SW480 (cell line): ENCODE results near the gene NAA80.
"Not testable (repeated sequence)": the region's sequence is repeated elsewhere in the genome, so short reads cannot be mapped to it uniquely, and the experiment has no call there.

Source experiments
- DNase-seq: peaks from one replicate; pipeline ENCODE4 v3.0.0-alpha.2; 2016; ENCODE audit warnings: low spot score

Gene NAA80

GRCh38 chr3:50269977-50270413 lies 29.2 kb downstream of the NAA80 start:
- DNase-seq, result no peak

- no peak for DNase-seq
Observed at GRCh38 chr3:50269460-50269859, 29.7 kb downstream of the NAA80 start.

- DNase-seq, result peak; percentile 95
Observed at GRCh38 chr3:50268703-50269451, 30.3 kb downstream of the NAA80 start, which contains the start of gene SEMA3B. Gene SEMA3B (plus strand): TSS chr3:50269147. CDS start chr3:50269241, 94 bp downstream.

GRCh38 chr3:50268276-50268675 lies 30.9 kb downstream of the NAA80 start:
- DNase-seq, result no peak

DNA sequence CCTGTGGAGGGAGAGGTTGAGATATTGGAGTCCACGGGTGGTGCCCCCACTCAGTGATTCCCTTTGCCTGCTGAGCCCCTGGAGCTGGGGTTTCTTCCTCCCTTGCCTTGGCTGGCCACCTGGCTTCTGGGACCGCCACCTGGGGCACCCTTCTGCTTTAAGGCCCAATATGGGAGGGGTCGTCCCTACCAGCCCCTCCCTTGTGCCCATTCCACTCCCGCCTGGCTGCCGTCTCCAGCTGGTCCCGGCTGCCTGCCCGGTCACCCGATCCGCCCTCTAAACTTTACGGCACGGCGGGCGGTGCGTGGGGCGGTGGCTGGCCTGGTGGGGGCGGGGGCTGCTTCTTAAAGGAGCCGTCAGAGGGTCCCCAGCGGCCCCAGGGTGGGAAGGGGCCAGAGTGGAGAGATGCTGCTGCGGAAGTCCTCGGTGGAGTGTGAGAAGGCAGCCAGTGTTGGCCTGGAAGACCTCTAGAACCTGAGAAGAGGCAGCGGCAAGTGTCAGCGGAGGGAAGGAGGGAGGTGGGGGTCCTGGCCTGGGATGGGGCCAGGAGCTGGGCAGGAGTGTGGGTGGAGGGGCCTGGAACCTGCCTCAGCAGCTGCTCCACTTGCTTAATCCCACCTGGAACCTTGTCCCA lies 31.8 kb downstream of the NAA80 start:
- DNase-seq, result no peak

GRCh38 chr3:50266836-50267235 lies 32.4 kb downstream of the NAA80 start:
- no peak for DNase-seq

DNA sequence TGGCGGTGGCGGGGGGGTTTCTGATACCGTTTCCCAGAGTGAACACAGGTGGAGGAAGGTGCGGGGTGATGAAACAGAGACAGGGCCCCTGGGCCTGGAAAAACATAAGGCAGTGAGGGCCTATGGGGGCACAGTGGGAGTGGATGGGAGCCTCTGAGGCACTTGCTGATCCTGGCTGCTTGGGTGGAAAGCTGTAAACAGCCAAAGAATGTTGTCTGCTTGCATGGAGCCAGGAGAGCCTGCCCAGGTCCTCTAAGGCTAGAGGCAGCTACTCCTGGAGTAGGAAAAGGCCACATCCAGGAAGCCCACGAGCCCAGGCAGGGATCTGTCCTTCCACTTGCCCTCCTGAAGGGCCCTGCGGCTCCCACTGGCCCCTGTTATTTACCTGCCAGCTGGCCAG lies 33.2 kb downstream of the NAA80 start:
- DNase-seq, result no peak

DNA sequence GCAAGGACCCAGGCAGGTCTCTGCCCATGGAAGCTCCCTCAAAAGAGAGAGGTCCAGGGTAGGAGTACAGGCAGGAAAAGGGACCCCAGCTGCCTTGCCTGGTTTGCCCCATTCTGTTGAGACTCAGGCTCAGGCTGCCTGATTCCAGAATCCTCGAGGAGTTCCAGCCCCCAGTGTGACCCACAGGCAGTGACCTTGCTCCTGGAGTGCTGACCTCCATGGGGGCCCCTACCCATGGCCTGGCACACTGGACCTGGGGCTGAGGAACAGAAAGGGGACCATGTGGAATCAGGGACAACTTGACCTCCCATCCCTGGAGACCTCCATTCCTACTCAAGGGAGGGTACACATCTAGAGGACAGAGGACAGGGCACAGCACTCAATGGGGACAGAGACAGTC lies 33.6 kb downstream of the NAA80 start:
- no peak for DNase-seq

DNA sequence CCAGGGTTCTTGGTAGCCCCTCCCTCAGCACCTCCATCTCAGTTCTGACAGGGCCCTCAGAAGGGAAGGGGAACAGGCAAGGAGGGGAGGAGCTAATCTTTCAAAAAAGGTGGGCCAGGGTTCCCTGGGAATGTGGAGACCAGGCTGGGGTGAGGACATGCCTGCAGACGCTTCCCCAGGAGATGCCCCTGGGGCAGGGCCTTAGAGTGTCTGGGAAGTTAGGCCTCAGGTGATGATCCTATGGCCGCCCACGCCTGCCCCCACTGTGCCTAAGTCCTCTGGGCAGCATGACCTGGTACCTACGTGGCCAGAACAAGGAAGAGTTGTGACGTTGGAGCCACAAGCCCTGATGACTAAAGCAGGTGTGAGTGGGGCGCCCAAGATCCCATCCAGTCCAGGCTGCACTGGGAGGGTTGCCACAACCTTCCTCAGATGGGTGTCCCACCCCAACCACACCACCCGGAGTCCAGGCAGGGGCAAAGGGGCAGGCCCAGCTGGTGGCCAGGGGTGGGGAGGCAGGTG lies 34.2 kb downstream of the NAA80 start:
- DNase-seq, result peak; percentile 96

- DNase-seq, result peak; percentile 98
Observed at GRCh38 chr3:50264383-50264963, 34.7 kb downstream of the NAA80 start.

GRCh38 chr3:50263478-50264382 lies 35.5 kb downstream of the NAA80 start:
- DNase-seq, result no peak

GRCh38 chr3:50262778-50263177 lies 36.4 kb downstream of the NAA80 start:
- no peak for DNase-seq

DNA sequence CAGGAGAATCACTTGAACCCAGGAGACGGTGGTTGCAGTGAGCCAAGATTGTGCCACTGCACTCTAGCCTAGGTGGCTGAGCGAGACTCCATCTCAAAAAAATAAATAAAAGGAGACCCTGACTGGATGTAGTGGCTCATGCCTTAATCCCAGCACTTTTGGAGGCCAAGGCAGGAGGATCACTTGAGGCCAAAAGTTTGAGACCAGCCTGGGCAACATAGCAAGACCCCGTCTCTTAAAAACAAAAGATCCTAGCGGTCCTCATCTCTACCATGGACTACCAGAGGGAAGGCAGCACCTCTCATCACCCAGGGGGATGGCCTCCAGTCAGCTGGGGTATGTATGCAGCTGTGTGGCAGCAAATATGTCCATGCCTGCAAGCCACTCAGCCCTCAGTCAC lies 37.0 kb downstream of the NAA80 start:
- DNase-seq, result not testable (repeated sequence)

GRCh38 chr3:50261505-50261904 lies 37.7 kb downstream of the NAA80 start:
- no peak for DNase-seq

GRCh38 chr3:50260942-50261441 lies 38.2 kb downstream of the NAA80 start:
- no peak for DNase-seq

DNA sequence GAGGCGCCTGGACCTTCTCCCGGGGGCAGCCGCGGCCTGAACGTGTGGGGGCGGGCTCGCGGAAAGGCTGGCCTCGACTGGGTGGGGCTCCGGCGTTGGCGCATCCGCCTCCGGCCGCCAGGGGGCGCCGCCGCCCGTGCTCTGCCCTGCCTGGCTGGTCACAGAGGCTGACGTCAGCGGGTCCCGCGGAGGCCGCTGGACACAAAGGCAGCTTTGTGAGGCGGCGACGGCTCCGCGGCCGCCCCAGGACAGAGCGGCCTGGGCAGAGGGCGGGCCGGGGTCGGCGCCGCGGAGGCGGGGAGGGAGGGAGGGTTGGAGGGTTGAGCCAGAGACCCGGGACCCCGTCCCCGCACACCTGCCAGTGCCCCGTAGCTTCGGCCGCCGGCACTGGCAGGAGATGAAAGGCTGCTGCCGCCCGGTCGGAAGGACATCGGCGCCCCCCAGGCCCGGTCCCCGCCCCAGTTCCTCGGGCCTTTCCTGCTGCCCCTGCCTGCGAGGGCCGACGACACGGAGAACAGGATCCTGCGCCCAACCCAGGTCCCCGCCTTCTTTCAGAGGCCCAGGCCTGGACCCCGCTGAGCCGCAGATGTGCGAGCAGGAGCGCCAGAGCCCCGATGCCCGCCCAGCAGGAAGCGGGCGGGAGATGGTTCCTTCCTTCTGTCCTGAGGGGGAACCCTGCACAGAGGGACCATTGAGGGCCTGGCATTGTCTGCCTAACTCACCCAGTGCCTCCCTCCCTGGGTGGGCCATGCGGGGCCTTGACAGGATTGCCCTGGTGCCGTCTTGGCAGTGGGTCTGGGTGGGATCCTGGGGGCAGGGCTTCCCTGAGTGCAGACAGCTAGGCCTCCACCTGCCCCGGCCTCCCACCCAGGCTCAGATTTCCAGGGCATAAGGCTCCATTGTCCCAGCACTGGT lies 38.9 kb downstream of the NAA80 start:
- peak; percentile 89 for DNase-seq

DNA sequence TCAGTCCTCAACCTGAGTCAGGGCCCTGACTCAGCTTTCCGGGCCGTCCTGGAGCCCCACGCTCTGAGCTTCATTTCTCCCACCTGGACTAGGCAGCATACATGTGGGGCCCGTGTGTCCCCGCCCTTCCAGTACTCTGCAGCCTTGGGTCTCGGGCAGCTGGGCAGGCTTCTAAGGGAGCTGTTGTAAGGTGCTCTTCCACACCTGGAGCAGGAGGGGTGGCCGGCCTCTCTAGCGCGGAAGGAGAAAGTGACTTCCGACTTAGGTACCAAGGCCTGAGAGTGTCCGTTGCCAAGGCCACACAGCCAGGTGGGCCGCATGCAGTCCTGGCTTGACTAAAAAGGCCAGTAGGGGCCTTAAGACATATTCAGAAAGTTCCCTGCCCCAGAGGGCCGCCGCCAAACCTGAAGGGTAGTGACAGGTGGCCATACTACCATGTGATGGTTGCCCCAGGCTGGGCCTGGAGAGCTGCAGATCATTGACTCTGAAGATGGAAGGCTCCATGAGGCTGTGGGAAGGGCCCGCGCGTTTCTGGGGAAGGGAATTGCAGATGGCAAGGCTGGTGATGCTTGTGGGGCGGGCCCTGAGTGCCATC lies 39.7 kb downstream of the NAA80 start:
- DNase-seq, result no peak

DNA sequence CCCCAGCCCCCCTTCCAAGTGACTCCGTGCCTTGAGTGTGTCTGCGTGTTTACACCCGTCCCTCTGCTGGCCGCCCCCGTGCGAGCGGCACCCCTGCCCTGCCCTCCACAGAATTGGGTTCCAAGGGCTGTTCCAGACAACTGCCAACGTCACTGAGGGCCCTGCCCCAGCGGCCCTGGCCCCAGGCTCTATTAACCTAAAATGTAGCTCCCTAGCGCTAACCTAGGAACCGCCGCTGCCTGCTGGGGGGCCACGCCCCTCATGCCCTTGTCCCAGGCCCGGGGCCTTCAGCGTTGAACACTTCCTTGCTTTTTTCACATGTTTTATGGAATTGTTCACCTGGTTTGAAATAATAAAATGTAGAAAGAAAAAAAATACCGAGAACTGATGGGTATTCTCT lies 40.2 kb downstream of the NAA80 start:
- DNase-seq, result no peak

DNA sequence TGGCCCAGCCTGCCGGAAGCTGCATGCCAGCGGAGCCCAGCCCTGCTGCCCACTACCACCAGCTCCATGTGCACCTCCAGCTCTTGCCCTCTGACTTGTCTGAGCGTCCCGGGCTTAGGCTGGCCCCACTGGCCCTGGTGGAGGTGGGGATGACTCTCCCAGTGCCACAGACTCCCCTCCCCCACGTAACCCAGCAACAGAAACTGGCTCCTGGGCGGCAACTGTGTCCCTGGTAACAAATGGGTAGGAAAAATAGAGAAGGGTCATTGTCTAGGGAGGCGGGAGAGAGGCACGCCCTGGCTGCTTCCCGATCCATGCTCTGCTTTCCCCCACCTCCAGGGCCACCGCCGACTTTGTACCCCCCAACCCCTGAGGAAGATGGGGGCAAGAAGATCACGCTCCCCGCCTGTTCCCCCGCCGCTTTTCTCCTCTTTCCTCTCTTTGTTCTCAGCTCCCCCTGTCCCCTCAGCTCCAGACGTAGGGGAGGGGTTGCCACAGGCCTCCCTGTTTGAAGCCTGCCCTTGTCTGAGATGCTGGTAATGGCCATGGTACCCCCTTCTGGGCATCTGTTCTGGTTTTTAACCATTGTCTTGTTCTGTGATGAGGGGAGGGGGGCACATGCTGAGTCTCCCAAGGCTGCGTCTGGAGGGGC lies 41.0 kb downstream of the NAA80 start:
- DNase-seq, result peak; percentile 71
